Fibroblast of pulmonary artery (primary cell): ENCODE measurements around the gene NCK2.

Experiments
- DNase-seq: peaks from one replicate; pipeline ENCODE4 v3.0.0-alpha.2; 2010; ENCODE audit warnings: low read depth
- H3K4me3 ChIP-seq: replicated peaks from 2 replicates; pipeline ENCODE4 v1.5.1; 2011; ENCODE audit warnings: low read depth, mild to moderate bottlenecking, control low read depth, low read length, moderate library complexity
- TF ChIP-seq, protein P1 (sequence below): IDR thresholded peaks from 2 replicates; pipeline ENCODE4 v1.5.1; 2011; ENCODE audit warnings: mild to moderate bottlenecking, control low read depth, low read length, inconsistent platforms; ENCODE audit errors: missing control alignments

The NCK2 gene

DNA sequence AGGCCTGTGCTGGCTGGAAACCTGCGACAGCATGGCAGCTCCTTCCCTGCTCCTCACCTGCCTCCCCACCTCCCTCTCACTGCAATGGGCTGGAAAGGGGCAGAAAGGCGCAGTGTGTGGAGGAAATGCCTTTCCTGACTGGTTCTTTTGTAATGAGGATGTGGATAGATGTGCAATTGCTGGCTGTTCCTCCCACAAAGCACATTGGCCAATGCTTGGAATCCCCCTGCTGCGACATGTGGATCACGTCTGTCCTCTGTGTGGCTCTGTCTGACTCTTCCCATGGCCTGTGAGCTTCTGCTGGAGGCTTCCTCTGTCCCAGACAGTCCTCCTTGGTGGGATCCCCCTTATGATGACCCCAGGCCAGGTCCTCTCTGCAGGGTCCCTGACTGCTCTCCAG, 172.5 kb downstream of the NCK2 start:
- peak; percentile 49 for DNase-seq
- TF ChIP-seq, protein P1, sequence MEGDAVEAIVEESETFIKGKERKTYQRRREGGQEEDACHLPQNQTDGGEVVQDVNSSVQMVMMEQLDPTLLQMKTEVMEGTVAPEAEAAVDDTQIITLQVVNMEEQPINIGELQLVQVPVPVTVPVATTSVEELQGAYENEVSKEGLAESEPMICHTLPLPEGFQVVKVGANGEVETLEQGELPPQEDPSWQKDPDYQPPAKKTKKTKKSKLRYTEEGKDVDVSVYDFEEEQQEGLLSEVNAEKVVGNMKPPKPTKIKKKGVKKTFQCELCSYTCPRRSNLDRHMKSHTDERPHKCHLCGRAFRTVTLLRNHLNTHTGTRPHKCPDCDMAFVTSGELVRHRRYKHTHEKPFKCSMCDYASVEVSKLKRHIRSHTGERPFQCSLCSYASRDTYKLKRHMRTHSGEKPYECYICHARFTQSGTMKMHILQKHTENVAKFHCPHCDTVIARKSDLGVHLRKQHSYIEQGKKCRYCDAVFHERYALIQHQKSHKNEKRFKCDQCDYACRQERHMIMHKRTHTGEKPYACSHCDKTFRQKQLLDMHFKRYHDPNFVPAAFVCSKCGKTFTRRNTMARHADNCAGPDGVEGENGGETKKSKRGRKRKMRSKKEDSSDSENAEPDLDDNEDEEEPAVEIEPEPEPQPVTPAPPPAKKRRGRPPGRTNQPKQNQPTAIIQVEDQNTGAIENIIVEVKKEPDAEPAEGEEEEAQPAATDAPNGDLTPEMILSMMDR, result no peak
- H3K4me3 ChIP-seq, result no peak overlapping the region

DNA sequence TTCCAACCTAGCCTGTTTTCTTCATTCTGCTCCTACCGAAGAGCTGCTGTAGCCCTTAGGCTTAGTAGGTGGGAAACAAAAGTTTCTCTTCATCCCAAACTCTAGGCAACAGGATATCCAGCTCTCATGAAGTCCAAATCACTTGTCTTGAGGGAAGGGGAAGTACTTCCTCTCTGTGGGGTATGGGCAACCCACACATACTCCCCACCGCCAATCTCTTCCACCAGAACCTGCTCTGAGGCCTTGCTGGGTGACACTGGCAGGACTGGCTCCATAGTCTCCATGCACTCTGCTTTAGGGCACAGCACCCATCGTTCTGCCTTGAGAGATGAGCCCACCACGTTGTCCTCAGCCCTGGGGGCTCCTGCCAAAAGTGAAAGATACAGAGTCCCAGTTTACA, 173.0 kb downstream of the NCK2 start:
- no peak for DNase-seq
- no peak overlapping the region for H3K4me3 ChIP-seq
- TF ChIP-seq, protein P1, result no peak

DNA sequence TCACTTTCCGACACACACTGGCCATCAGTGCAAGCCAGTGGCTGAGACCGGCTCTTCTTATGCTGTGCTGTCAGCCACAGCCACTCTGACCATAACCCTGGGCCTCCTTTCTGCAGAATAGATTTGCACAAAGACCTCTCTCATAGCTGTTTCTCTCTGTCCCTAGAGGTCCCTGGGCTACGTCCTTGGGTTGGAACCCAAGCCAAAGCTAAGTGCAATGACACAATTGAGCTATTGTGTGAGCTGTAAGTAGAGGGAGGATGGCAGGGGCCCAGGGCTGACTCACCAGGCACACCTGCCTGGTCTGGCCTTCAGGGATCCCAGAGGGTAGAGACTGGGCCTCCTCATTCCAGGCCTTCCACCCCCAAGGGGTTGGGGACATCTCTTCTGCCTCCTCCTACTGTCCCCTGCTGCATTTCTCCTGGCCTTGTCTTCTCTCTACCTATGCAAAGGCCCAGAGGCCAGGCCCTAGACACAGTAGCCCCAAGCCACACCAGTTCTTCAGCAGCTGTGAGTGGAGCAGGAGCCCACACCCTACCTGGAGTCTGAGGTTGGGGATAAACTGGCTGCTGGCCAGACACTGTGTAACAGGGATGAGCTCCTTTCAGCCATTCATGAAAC, 174.6 kb downstream of the NCK2 start:
- peak; percentile 11 for DNase-seq
- TF ChIP-seq, protein P1, result no peak
- no peak overlapping the region for H3K4me3 ChIP-seq

DNA sequence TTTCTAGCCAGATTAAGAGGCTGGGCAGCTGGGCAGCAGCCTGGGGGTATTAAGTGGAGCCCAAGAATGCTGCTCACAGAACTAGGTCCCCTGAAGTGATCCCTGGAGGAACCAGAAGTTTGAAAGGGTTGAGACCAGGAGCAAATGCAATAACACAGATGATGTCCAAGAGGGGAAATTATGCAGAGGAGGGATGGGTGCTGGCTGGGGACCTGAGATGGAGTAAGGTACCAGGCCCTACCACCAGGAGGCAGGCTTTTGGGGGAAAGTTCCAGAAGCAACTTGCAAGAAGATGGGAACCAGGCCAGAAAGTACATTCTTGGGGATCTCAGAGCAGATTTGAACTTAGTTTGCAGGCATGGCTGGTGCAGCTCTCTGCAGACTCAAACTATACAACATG, 175.1 kb downstream of the NCK2 start:
- TF ChIP-seq, protein P1, result peak; percentile 52
- peak; percentile 61 for DNase-seq

DNA sequence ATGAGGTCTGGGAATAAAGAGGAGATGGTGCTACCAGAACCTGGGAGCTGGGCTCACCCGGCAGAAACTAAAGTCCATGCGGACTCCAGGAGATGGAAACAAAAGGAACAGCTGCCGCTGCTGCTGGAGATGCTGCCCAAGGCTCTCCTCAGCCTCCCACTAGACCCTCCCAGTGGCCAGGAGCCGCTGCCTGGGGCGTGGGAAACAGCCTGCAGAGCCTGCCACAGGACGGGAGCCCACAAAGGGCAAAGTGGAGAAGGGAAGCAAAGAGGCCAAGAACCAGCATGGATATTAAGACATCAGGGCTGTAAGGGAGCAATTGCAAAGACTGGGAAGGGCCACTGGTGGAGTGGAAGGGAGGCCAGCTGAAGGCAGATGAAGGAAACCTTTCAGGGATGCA, 179.6 kb downstream of the NCK2 start:
- H3K4me3 ChIP-seq, result no peak overlapping the region
- TF ChIP-seq, protein P1, result no peak
- no peak for DNase-seq

More for the DNA sequence above, 175.1 kb downstream of the NCK2 start:
- H3K4me3 ChIP-seq, result no peak overlapping the region

DNA sequence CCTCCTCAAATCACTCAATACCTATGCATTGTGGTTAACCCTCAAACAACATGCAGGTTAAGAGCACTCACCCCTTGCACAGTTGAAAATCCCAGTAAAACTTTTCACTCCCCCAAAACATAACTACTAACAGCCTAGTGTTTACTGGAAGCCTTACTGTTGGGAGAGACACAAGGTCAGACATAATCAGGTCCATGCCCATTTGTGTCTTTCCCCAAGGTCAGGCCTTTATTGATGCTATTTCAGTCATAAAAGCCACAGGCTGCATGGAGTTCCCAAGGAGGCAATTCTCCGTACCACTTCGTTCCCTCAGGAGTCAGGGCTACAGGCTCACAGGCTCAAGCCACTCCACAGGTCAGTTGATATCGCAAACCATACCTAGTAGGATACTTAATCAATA, 180.2 kb downstream of the NCK2 start:
- H3K4me3 ChIP-seq, result no peak overlapping the region
- no peak for DNase-seq
- TF ChIP-seq, protein P1, result no peak

DNA sequence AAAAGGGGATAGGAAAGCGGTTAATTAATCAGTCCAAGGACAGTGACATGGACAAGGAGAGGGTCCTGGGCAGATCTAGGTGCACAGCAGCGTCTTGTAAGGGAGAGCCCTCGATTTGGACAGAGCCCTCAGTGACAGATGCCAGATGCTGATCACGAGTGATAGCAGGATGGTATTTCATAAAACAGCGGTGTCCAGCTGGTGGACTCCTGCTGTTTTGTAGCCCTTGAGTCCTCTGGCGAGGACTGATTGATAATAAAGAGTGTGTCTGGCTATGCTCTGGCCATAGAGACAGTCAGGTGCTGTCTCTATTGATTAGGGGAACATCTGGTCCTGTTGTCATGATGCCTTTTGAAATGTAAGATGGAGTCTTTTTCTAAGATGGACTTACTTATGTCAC, 180.7 kb downstream of the NCK2 start:
- H3K4me3 ChIP-seq, result no peak overlapping the region
- TF ChIP-seq, protein P1, result no peak
- DNase-seq, result no peak
